BJ (cell line): ENCODE results near the gene GRIK1. TPM values are rescaled to one million over a fixed set of nuclear protein-coding genes. Genes with fewer than 3 reads are reported as not detected.

Source experiments
- CTCF ChIA-PET: fragments of 350-600 bp; formaldehyde crosslinking; extraction: SDS; loops from one replicate; lab custom pipeline; 2021; ENCODE audit warnings: antibody characterized with exemption, inconsistent platforms; lab: Yijun Ruan, JAX
- POLR2A ChIA-PET: fragments of 300-600 bp; sonication (Branson Sonifier 250); formaldehyde crosslinking; extraction: SDS; loops from one replicate; lab custom pipeline; 2021; ENCODE audit warnings: antibody characterized with exemption; lab: Charles Lee
- DNase-seq: peaks from one replicate; pipeline ENCODE4 v3.0.0-alpha.2; 2011; ENCODE audit warnings: low read depth
- H3K27me3 ChIP-seq: 2 replicates; pipeline ENCODE4 v1.6.0; 2011; ENCODE audit warnings: low read length; ENCODE audit not compliant: control insufficient read depth, insufficient read depth
- H3K36me3 ChIP-seq: 2 replicates; pipeline ENCODE4 v1.5.1; 2011; ENCODE audit warnings: low read length; ENCODE audit not compliant: control insufficient read depth, insufficient read depth
- H3K4me3 ChIP-seq: 2 replicates; pipeline ENCODE4 v1.5.1; 2011; ENCODE audit warnings: low read depth, mild to moderate bottlenecking, control low read depth, low read length
- polyA plus RNA-seq: library from polyadenylated mRNA; depleted of rRNA; stranded (reverse); fragments of >200 nt; gene quantifications from 2 replicates; pipeline ENCODE4 v1.2.3, GENCODE V29; 2011
- TF ChIP-seq, protein P1 (sequence below): IDR thresholded peaks from 2 replicates; pipeline ENCODE4 v1.5.1; 2011; ENCODE audit warnings: low read depth, mild to moderate bottlenecking, control low read depth, inconsistent platforms, low read length, moderate library complexity; ENCODE audit not compliant: insufficient read depth

Gene GRIK1
- polyA plus RNA-seq, 1 experiment = 0.04 TPM

DNA sequence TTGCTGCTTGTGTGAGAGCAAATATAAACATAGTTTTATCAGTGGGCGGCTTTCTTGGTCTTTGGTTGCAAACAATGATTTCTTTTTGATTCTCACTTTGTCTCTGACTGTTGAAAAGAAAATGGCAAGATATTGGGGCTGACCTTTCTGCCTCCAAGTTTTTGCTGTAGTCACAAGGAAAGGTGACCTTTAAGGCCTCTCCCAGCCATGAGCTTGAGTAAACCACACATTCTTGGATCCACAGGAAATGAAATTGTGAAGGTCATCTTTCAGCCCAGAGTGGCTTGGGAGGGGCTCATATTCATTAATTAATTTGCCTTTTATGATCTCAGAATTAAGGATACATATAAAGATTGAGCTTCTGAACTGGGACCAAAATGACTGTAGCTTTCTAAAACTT lies 399.5 kb downstream of the GRIK1 start:
- POLR2A ChIA-PET = no interaction called here
- Histone ChIP-seq H3K36me3 (no peaks in the 10 kb centered on the region; the same call in 1 of the 2 replicates), H3K27me3 (no peaks in the 10 kb centered on the region), H3K4me3 (no peak overlapping the region)
- CTCF ChIA-PET = interaction anchor here (1.4 kb wide), 1 partner anchor 9 kb away, joined by 3 read pairs; no protein-coding TSS in a partner anchor
- DNase-seq = no peak
- TF ChIP-seq, protein P1, sequence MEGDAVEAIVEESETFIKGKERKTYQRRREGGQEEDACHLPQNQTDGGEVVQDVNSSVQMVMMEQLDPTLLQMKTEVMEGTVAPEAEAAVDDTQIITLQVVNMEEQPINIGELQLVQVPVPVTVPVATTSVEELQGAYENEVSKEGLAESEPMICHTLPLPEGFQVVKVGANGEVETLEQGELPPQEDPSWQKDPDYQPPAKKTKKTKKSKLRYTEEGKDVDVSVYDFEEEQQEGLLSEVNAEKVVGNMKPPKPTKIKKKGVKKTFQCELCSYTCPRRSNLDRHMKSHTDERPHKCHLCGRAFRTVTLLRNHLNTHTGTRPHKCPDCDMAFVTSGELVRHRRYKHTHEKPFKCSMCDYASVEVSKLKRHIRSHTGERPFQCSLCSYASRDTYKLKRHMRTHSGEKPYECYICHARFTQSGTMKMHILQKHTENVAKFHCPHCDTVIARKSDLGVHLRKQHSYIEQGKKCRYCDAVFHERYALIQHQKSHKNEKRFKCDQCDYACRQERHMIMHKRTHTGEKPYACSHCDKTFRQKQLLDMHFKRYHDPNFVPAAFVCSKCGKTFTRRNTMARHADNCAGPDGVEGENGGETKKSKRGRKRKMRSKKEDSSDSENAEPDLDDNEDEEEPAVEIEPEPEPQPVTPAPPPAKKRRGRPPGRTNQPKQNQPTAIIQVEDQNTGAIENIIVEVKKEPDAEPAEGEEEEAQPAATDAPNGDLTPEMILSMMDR = no peak

DNA sequence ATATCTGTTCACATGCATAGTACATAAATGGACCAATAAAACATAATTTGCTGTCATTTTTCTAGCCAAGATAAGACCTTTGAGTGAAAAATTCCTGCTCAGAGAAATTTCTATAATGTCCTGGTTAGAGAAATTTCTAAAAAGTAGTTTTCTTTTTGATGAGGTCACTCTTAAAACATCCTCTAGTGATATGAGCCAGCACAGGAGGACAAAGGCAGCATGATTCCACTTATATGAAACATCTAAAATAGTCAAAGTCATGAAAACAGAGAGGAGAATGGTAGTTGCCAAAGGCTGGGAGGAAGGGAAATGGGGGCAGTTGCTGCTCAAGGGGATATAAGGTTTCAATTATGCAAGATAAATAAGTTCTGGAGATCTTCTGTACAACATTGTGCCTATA lies 401.7 kb downstream of the GRIK1 start:
- ChIA-PET POLR2A (no interaction called here), CTCF (no interaction called here)
- TF ChIP-seq, protein P1 = no peak
- no peak for DNase-seq
- H3K27me3 ChIP-seq = no peaks in the 10 kb centered on the region
- H3K4me3 ChIP-seq = no peak overlapping the region
- H3K36me3 ChIP-seq = no peaks in the 10 kb centered on the region

DNA sequence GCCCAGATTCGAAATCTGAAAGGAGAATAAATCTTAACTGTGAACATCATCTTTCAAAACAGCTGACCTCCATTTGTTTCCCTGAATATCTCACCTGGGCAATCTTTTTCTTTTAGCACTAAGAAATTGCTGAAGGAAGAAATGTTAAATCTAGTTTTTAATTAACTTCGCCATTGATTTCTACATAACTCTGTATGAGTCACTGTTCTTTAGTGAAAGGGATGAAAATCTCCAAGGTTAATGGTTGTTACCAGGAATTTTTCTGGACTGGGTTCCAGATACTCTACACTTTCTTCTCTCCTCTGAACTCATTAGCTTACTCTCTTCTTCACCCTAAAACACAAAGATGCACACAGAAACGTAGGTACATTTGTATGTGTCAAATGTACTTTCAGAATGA lies 405.3 kb downstream of the GRIK1 start:
- H3K27me3 ChIP-seq = no peaks in the 10 kb centered on the region
- ChIA-PET CTCF (no interaction called here), POLR2A (no interaction called here)
- DNase-seq = no peak
- TF ChIP-seq, protein P1 = no peak
- H3K4me3 ChIP-seq = no peak overlapping the region
- H3K36me3 ChIP-seq = no peaks in the 10 kb centered on the region

DNA sequence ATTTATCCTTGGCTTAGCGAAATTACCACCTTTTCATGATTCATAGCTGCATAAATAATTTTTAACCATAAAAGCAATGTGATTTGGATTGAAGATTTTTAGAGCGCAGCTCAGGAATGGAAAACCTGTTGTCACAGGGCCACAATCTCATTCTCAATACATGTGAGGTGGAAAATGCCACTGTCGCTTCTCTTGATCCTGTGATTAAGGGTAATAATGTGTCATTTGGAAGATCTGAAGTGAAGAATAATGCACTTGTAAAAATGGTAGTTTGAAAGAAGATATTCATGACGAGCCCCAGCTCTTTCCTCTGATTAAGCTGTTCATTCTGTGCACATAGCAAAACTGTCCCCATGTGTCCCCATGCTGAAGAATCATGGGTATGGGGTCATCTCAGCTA lies 410.7 kb downstream of the GRIK1 start:
- H3K36me3 ChIP-seq = no peaks in the 10 kb centered on the region
- DNase-seq = no peak
- ChIA-PET CTCF (interaction anchor here (1.2 kb wide), 1 partner anchor 25 kb away, joined by 3 read pairs; no protein-coding TSS in a partner anchor), POLR2A (no interaction called here)
- TF ChIP-seq, protein P1 = no peak
- no peak overlapping the region for H3K4me3 ChIP-seq
- no peaks in the 10 kb centered on the region for H3K27me3 ChIP-seq

DNA sequence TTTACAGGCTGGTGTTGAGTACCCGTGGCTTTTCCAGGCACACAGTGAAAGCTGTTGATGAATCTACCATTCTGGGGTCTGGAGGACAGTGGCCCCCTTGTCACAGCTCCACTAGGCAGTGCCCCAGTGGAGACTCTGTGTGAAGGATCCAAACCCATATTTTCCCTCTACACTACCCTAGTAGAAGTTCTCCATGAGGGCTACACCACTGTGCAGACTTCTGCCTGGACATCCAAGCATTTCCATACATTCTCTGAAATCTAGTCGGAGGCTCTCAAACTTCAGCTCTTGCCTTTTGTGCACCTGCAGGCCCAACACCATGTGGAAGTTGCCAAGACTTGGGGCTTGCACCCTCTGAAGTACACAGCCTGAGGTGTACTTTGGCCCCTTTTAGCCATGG lies 413.3 kb downstream of the GRIK1 start:
- Histone ChIP-seq H3K4me3 (no peak overlapping the region), H3K27me3 (no peaks in the 10 kb centered on the region), H3K36me3 (no peaks in the 10 kb centered on the region)
- CTCF ChIA-PET = no interaction called here
- POLR2A ChIA-PET = no interaction called here
- DNase-seq = no peak
- TF ChIP-seq, protein P1 = no peak
